ENCODE measurements around the gene RTN4.

- TF ChIP-seq, protein P1, sequence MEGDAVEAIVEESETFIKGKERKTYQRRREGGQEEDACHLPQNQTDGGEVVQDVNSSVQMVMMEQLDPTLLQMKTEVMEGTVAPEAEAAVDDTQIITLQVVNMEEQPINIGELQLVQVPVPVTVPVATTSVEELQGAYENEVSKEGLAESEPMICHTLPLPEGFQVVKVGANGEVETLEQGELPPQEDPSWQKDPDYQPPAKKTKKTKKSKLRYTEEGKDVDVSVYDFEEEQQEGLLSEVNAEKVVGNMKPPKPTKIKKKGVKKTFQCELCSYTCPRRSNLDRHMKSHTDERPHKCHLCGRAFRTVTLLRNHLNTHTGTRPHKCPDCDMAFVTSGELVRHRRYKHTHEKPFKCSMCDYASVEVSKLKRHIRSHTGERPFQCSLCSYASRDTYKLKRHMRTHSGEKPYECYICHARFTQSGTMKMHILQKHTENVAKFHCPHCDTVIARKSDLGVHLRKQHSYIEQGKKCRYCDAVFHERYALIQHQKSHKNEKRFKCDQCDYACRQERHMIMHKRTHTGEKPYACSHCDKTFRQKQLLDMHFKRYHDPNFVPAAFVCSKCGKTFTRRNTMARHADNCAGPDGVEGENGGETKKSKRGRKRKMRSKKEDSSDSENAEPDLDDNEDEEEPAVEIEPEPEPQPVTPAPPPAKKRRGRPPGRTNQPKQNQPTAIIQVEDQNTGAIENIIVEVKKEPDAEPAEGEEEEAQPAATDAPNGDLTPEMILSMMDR (conservative IDR thresholded peaks at IDR 0.05; ENCODE audit: low read depth in 2 of 2), result no peak
- no peak for TF ChIP-seq EZH2phosphoT487 (IDR thresholded peaks at IDR 0.05; ENCODE audit: unreplicated experiment)
- no peak for TF ChIP-seq ETS1 (IDR thresholded peaks at IDR 0.05)
- TF ChIP-seq EZH2 (IDR thresholded peaks at IDR 0.05; ENCODE audit: low read depth, unreplicated experiment), result no peak
- TF ChIP-seq POLR2AphosphoS5 (IDR thresholded peaks at IDR 0.05; ENCODE audit: low read depth), result no peak
- no peak for TF ChIP-seq NANOG (IDR thresholded peaks at IDR 0.05; ENCODE audit: borderline replicate concordance)
- no peak for TF ChIP-seq REST (IDR thresholded peaks at IDR 0.05; ENCODE audit: unreplicated experiment)
- no peak for TF ChIP-seq STAT1 (IDR thresholded peaks at IDR 0.05; ENCODE audit: unreplicated experiment)
- no peak for TF ChIP-seq CREB1 (CRISPR knock-in tag; IDR thresholded peaks at IDR 0.05; ENCODE audit: low read depth)
- TF ChIP-seq ZNF114 (CRISPR knock-in tag; IDR thresholded peaks at IDR 0.05), result no peak
Measured at GRCh38 chr2:55010915-55011314, 39.3 kb downstream of the RTN4 start.

Data from GM23338 (cell line).